ENCODE results near the gene ADM5. TPM values are rescaled to one million over a fixed set of nuclear protein-coding genes. Genes with fewer than 3 reads are reported as not detected.

The ADM5 gene
- total and polyA plus RNA-seq, 8 donors = 0.28 to 2.5 (median 0.66) TPM

- WGBS, 2 donors = 89 to 92% methylated on average over 11 to 12 of the region's 12 CpGs
- H3K9me3 ChIP-seq = no peaks in the 10 kb centered on the region
- ATAC-seq (no peak), DNase-seq (peak in 1 of 6 donors; percentile 73), FAIRE-seq (no peak)
- no peak overlapping the region for H3K27ac ChIP-seq
- H3K27me3 ChIP-seq = no peaks in the 10 kb centered on the region
- peaks cover 0 to 45% (median 11%) of the 10 kb centered on the region in 3 donors for H3K36me3 ChIP-seq
- no peak overlapping the region for H3K4me3 ChIP-seq
- H3K4me1 ChIP-seq = peaks cover 0 to 2% (median 0%) of the 10 kb centered on the region in 3 donors
- TF ChIP-seq CTCF (IDR thresholded peaks at IDR 0.05) = no peak
- intact Hi-C loops (cut with DNase I) = no loop called here
Measured at GRCh38 chr19:49658566-49659442, 30.6 kb upstream of the ADM5 start.

GRCh38 chr19:49660338-49660961 lies 28.9 kb upstream of the ADM5 start:
- no peak for ATAC-seq
- 86 to 90% methylated on average over 15 of the region's 15 CpGs for WGBS, 2 donors
- peak in 1 of 6 donors; percentile 51 for DNase-seq
- Histone ChIP-seq H3K9me3 (no peaks in the 10 kb centered on the region), H3K4me3 (no peak overlapping the region), H3K36me3 (peaks cover 0 to 32% (median 11%) of the 10 kb centered on the region in 3 donors), H3K27me3 (no peaks in the 10 kb centered on the region), H3K27ac (no peak overlapping the region), H3K4me1 (peaks cover 0 to 7% (median 0%) of the 10 kb centered on the region in 3 donors)
- intact Hi-C loops (cut with DNase I) = no loop called here
- TF ChIP-seq CTCF (IDR thresholded peaks at IDR 0.05) = no peak
- no peak for FAIRE-seq

- DNase-seq = peak in 2 of 6 donors; percentile 48 to 73
- intact Hi-C loops (cut with DNase I) = no loop called here
Measured at GRCh38 chr19:49662011-49662410, 27.4 kb upstream of the ADM5 start.

GRCh38 chr19:49663224-49663623 lies 26.2 kb upstream of the ADM5 start:
- peak in 1 of 6 donors; percentile 53 for DNase-seq
- no peak overlapping the region for H3K4me3 ChIP-seq
- intact Hi-C loops (cut with DNase I) = no loop called here
- ATAC-seq = no peak
- no peak for TF ChIP-seq CTCF (IDR thresholded peaks at IDR 0.05)
- peaks cover 0 to 7% (median 5%) of the 10 kb centered on the region in 3 donors for H3K4me1 ChIP-seq
- no peaks in the 10 kb centered on the region for H3K27me3 ChIP-seq
- H3K9me3 ChIP-seq = no peaks in the 10 kb centered on the region
- FAIRE-seq = no peak
- 86 to 87% methylated on average over 12 of the region's 12 CpGs for WGBS, 2 donors
- H3K36me3 ChIP-seq = peaks cover 0 to 16% (median 11%) of the 10 kb centered on the region in 3 donors
- H3K27ac ChIP-seq = no peak overlapping the region

More at GRCh38 chr19:49662011-49662410, 27.4 kb upstream of the ADM5 start:
- Histone ChIP-seq H3K4me3 (no peak overlapping the region), H3K36me3 (peaks cover 0 to 28% (median 11%) of the 10 kb centered on the region in 3 donors), H3K4me1 (peaks cover 0 to 7% (median 5%) of the 10 kb centered on the region in 3 donors), H3K27ac (no peak overlapping the region), H3K9me3 (no peaks in the 10 kb centered on the region), H3K27me3 (no peaks in the 10 kb centered on the region)
- FAIRE-seq (no peak), ATAC-seq (no peak)
- TF ChIP-seq CTCF (IDR thresholded peaks at IDR 0.05) = no peak
- 91% methylated on average over 16 of the region's 16 CpGs for WGBS, 2 donors

All from pancreas (tissue), 10 donors.